IPS-18a (cell line): ENCODE data around the gene RTKN.

Experiments
- H3K27ac ChIP-seq: one replicate; pipeline ENCODE4 v1.5.1; 2013; ENCODE audit warnings: low read length
- H3K27me3 ChIP-seq: one replicate; pipeline ENCODE4 v1.6.1; 2013; ENCODE audit warnings: mild to moderate bottlenecking, low read length; ENCODE audit not compliant: control insufficient read depth, insufficient read depth
- H3K36me3 ChIP-seq: one replicate; pipeline ENCODE4 v1.6.1; 2013; ENCODE audit warnings: low read depth, low read length; ENCODE audit not compliant: control insufficient read depth
- H3K4me1 ChIP-seq: one replicate; pipeline ENCODE4 v1.6.1; 2013; ENCODE audit warnings: low read depth, low read length; ENCODE audit not compliant: control insufficient read depth
- H3K4me3 ChIP-seq: one replicate; pipeline ENCODE4 v1.5.1; 2013; ENCODE audit warnings: low read length
- H3K9ac ChIP-seq: one replicate; pipeline ENCODE4 v1.6.1; 2013; ENCODE audit warnings: mild to moderate bottlenecking, low read length, moderate library complexity
- H3K9me3 ChIP-seq: one replicate; pipeline ENCODE4 v1.6.1; 2013; ENCODE audit warnings: low read depth, low read length; ENCODE audit not compliant: control insufficient read depth

RTKN gene

GRCh38 chr2:74419345-74419744 is 22.4 kb downstream of the RTKN start:
- Histone ChIP-seq H3K4me1 (no peaks in the 10 kb centered on the region), H3K27me3 (peaks cover 19% of the 10 kb centered on the region)

GRCh38 chr2:74418312-74418711 is 23.4 kb downstream of the RTKN start:
- H3K27me3 ChIP-seq, result peaks cover 12% of the 10 kb centered on the region
- H3K9me3 ChIP-seq, result no peaks in the 10 kb centered on the region
- no peak overlapping the region for H3K9ac ChIP-seq
- H3K4me1 ChIP-seq, result no peaks in the 10 kb centered on the region
- H3K27ac ChIP-seq, result no peak overlapping the region
- no peak overlapping the region for H3K4me3 ChIP-seq
- H3K36me3 ChIP-seq, result no peaks in the 10 kb centered on the region

More at GRCh38 chr2:74419345-74419744, 22.4 kb downstream of the RTKN start:
- Histone ChIP-seq H3K4me3 (no peak overlapping the region), H3K9ac (no peak overlapping the region), H3K36me3 (no peaks in the 10 kb centered on the region), H3K9me3 (no peaks in the 10 kb centered on the region), H3K27ac (no peak overlapping the region)

DNA sequence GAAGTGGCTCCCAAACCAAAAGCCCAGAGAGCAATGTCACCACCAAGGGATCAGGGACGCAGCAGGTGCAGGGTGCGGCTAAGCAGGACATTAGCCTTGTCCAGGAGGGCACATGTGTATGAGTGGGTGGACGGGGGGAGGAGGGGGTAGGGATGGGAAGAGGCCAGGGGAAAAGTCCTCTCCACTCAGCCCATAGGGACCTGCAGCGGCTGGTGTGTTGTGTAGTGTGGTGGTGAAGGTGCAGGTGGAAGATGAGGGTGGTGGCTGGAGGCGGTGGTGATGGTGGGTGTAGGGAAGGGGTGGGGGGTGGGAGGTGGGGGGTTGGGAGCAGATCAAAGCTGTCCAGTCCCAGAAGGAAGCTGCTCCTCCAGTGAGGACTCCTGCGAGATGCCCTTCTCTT is 24.0 kb downstream of the RTKN start:
- no peak overlapping the region for H3K27ac ChIP-seq
- H3K27me3 ChIP-seq, result peaks cover 7% of the 10 kb centered on the region
- no peaks in the 10 kb centered on the region for H3K36me3 ChIP-seq
- H3K9me3 ChIP-seq, result no peaks in the 10 kb centered on the region
- no peak overlapping the region for H3K4me3 ChIP-seq
- H3K4me1 ChIP-seq, result no peaks in the 10 kb centered on the region
- no peak overlapping the region for H3K9ac ChIP-seq

DNA sequence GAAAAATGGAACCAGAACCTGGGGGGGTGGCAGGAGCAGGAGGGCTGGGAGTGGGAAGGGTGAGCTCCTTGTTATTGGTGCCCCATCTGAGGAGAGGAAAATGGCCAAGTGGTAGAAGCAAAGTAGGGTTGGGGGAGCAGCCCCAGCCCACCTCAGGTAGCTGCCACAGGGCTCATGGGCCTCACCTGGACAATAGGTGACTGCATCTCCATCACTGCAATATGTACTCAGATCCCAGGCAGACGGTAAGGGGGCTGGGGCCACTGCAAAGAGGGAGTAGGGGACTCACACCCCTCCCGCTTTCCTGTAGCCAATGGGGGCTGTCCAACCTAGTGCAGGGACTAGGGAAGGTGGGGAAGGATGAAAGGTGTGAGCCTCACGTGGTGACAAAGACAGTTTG is 24.5 kb downstream of the RTKN start:
- H3K9ac ChIP-seq, result no peak overlapping the region
- H3K36me3 ChIP-seq, result no peaks in the 10 kb centered on the region
- no peaks in the 10 kb centered on the region for H3K4me1 ChIP-seq
- no peak overlapping the region for H3K27ac ChIP-seq
- H3K27me3 ChIP-seq, result peaks cover 5% of the 10 kb centered on the region
- no peaks in the 10 kb centered on the region for H3K9me3 ChIP-seq
- H3K4me3 ChIP-seq, result no peak overlapping the region

- H3K27me3 ChIP-seq, result peaks cover 5% of the 10 kb centered on the region
- H3K9ac ChIP-seq, result no peak overlapping the region
- H3K36me3 ChIP-seq, result no peaks in the 10 kb centered on the region
- no peaks in the 10 kb centered on the region for H3K4me1 ChIP-seq
- H3K4me3 ChIP-seq, result no peak overlapping the region
- H3K9me3 ChIP-seq, result no peaks in the 10 kb centered on the region
- no peak overlapping the region for H3K27ac ChIP-seq
Observed at GRCh38 chr2:74416778-74417177, 25.0 kb downstream of the RTKN start.

- H3K9me3 ChIP-seq, result no peaks in the 10 kb centered on the region
- no peak overlapping the region for H3K27ac ChIP-seq
- no peak overlapping the region for H3K9ac ChIP-seq
- H3K27me3 ChIP-seq, result peaks cover 5% of the 10 kb centered on the region
- H3K4me1 ChIP-seq, result no peaks in the 10 kb centered on the region
- H3K36me3 ChIP-seq, result no peaks in the 10 kb centered on the region
- H3K4me3 ChIP-seq, result no peak overlapping the region
Observed at GRCh38 chr2:74415762-74416395, 25.9 kb downstream of the RTKN start.

GRCh38 chr2:74414881-74415761 is 26.6 kb downstream of the RTKN start:
- Histone ChIP-seq H3K9ac (no peak overlapping the region), H3K9me3 (no peaks in the 10 kb centered on the region), H3K27me3 (peaks cover 1% of the 10 kb centered on the region), H3K4me3 (no peak overlapping the region), H3K4me1 (no peaks in the 10 kb centered on the region), H3K36me3 (no peaks in the 10 kb centered on the region), H3K27ac (no peak overlapping the region)

DNA sequence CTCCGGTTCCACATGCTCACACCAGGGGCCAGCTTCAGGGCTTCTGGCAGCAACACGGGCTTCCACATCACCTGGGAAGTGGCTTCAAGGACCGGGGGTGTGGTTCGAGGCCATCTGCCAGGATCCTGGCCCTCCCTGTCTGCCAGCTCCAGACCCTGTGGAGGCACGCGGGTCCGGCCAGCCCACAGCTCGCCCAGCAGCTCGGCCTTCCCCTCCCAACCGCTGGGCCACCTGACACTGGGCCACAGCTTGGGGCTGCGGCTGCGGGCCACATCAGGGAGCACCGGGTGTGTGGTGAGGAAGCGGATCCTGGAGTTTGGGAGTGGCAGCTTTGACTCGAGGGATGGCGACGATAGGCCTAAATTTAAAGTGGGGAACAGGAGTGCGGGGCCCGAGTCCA is 27.3 kb downstream of the RTKN start:
- no peaks in the 10 kb centered on the region for H3K27me3 ChIP-seq
- no peaks in the 10 kb centered on the region for H3K9me3 ChIP-seq
- H3K4me1 ChIP-seq, result no peaks in the 10 kb centered on the region
- no peak overlapping the region for H3K9ac ChIP-seq
- H3K4me3 ChIP-seq, result no peak overlapping the region
- H3K36me3 ChIP-seq, result no peaks in the 10 kb centered on the region
- no peak overlapping the region for H3K27ac ChIP-seq

DNA sequence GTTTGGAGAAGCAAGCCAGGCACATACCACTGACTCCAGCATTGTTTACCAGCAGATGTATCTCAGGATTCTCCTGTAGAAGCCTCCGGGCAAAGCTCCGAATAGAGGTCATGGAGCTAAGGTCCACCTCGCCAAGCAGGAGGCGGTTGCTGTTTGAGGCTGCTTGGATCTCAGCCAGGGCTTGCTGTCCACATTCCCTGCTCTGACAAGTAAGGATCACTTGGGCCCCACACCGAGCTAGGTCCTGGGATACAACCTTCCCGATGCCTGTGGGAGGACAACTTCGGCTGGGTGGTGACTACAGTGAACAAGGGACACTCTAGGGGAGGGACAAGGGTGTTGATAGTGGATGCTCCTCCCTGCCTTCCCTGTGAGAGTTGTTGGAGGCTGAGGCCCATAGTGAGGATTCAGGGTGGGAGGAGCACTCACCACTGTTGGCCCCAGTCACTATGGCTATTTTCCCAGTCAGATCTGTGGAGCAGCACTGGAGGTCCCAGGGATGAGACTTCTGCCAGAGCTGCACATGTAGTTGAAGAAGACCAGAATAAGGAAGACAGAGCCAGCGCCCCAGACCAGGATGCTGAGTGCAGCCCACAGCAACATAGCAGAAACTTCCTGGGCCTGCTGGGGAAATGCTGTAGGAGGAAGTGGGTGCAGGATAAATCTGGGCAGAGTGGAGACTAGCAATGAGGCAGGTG is 28.6 kb downstream of the RTKN start:
- no peaks in the 10 kb centered on the region for H3K9me3 ChIP-seq
- H3K36me3 ChIP-seq, result no peaks in the 10 kb centered on the region
- peaks cover 1% of the 10 kb centered on the region for H3K27me3 ChIP-seq
- no peak overlapping the region for H3K4me3 ChIP-seq
- no peaks in the 10 kb centered on the region for H3K4me1 ChIP-seq
- no peak overlapping the region for H3K9ac ChIP-seq
- H3K27ac ChIP-seq, result no peak overlapping the region

DNA sequence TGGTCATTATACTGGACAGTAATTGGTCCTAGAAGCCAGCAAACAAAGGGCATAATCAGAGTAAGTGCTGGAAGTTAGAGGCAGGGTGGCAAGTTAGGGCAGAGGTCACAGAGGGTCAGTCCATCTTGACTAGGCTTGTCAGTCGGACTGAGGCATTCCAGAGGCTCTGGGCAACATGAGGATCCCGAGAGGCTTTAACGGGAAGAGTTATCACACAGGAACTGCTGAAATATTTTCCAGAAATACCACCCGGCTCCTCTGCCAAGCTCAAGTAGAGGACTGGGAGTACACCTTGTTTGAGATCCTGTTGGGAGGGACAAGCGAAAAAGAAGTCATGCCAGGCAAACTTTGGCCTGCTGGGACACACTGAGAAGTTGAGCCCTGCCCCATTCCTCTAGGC is 34.1 kb downstream of the RTKN start:
- no peaks in the 10 kb centered on the region for H3K9me3 ChIP-seq

DNA sequence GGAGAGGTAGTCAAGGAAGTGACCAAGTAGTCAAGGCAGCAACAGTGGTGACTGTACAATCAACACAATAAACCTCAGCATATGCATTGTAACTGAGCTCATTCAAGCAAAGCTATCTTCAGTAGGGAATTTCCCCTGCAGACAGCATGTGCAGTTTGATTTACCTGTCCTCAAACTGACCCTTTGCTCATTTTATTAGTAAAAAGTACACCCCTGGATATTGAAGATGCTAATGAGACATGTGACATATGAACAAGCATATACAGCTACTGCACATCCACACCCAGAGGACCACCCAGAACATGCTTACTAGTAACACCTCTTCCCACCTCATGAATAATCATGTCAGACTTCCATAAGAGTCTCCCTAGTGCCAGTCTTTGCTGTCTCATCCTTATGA is 35.7 kb downstream of the RTKN start:
- no peaks in the 10 kb centered on the region for H3K9me3 ChIP-seq

More for the DNA sequence above, 34.1 kb downstream of the RTKN start:
- Histone ChIP-seq H3K36me3 (no peaks in the 10 kb centered on the region), H3K27ac (no peak overlapping the region), H3K4me3 (no peak overlapping the region), H3K9ac (no peak overlapping the region), H3K4me1 (no peaks in the 10 kb centered on the region), H3K27me3 (peaks cover 3% of the 10 kb centered on the region)

More for the DNA sequence above, 35.7 kb downstream of the RTKN start:
- H3K36me3 ChIP-seq, result no peaks in the 10 kb centered on the region
- H3K27me3 ChIP-seq, result peaks cover 3% of the 10 kb centered on the region
- no peak overlapping the region for H3K27ac ChIP-seq
- no peaks in the 10 kb centered on the region for H3K4me1 ChIP-seq
- H3K9ac ChIP-seq, result no peak overlapping the region
- no peak overlapping the region for H3K4me3 ChIP-seq
